ENCODE data around the gene ZNF670.
A peak's percentile ranks its signal among the peaks of the same experiment; 100 is the strongest.
"Not testable (repeated sequence)": the region's sequence is repeated elsewhere in the genome, so short reads cannot be mapped to it uniquely, and the experiment has no call there.

The ZNF670 gene

DNA sequence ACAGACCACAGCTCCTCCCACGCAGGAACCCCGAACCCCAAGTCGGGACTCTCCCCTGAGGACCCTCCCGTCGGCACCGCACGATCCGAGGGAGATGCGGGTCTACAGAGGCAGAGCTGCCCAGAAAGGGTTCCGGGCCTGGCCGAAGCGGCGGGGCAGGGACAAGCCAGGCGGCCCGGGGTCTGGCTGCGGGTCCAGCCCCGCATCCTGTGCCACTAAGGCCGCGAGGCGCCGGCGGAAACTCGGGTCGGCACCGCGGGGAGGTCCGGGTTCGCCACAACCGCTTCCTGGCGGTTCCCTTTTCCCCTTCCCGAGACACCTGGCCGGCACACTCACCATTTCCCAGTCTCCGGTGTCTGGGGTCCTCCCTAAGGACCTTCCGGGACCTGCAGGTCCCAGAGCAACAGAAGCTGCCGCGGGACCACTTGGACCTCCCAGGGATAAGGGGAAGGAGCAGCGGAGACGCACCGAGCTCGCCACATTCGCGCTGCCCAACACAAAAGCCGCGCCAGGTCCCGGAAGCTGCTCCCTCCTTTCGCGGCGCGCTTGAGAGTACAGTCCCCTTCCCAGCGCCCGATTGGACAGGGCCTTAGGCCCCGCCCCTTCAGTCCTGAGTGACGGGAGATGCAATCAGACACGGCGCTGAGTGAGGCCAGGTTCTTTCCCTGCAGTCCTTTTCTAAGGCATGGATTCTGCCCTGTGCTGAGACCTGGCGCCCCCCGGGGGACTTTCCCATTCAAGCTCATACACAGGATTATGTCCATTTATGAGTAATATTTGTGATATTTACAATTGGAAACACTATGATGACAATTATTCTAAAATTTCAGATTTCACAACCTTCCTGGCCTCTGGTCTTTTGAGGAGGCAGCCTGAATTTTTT lies at the start of gene ZNF670:
Gene ZNF670 (minus strand): TSS at position 554 of the 883 bp plus-strand sequence. CDS start 215 bp downstream, at position 339.
- DNase-seq (ENCODE audit: insufficient read length, low spot score) (peak; percentile 74), FAIRE-seq (no peak)
- TF ChIP-seq, protein P1, sequence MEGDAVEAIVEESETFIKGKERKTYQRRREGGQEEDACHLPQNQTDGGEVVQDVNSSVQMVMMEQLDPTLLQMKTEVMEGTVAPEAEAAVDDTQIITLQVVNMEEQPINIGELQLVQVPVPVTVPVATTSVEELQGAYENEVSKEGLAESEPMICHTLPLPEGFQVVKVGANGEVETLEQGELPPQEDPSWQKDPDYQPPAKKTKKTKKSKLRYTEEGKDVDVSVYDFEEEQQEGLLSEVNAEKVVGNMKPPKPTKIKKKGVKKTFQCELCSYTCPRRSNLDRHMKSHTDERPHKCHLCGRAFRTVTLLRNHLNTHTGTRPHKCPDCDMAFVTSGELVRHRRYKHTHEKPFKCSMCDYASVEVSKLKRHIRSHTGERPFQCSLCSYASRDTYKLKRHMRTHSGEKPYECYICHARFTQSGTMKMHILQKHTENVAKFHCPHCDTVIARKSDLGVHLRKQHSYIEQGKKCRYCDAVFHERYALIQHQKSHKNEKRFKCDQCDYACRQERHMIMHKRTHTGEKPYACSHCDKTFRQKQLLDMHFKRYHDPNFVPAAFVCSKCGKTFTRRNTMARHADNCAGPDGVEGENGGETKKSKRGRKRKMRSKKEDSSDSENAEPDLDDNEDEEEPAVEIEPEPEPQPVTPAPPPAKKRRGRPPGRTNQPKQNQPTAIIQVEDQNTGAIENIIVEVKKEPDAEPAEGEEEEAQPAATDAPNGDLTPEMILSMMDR (IDR thresholded peaks at IDR 0.05; ENCODE audit: insufficient read depth, missing control alignments): peak; percentile 30

DNA sequence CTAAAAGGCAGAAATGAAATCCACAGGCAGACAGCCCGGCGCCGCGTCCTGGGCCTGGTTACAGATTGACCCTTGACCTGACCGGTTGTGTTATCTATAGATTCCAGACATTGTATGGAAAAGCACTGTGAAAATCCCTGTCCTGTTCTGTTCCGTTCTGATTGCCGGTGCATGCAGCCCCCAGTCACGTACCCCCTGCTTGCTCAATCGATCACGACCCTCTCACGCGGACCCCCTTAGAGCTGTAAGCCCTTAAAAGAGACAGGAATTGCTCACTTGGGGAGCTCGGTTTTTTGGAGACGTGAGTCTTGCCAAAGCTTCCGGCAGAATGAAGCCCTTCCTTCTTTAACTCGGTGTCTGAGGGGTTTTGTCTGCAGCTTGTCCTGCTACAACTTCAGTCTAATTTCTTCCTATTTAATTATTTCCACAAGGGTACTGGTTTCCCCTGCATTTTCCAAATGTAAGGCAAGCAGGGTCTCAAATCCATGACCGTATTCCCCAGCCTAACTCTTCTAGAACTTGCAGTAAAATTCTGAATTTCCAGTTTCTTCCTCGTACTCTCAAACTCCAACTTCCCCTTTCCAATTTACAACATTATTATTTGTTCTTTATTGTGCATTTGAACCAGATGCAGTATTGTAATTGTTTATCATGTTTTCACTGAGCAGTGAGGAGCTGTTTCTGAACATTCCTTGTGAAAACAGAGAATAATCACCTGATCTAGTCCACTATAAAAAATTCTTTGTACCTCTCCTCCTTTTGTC lies 49.1 kb upstream of the ZNF670 start:
- not testable (repeated sequence) for DNase-seq (ENCODE audit: insufficient read length, low spot score)
- peak; percentile 83 for FAIRE-seq

DNA sequence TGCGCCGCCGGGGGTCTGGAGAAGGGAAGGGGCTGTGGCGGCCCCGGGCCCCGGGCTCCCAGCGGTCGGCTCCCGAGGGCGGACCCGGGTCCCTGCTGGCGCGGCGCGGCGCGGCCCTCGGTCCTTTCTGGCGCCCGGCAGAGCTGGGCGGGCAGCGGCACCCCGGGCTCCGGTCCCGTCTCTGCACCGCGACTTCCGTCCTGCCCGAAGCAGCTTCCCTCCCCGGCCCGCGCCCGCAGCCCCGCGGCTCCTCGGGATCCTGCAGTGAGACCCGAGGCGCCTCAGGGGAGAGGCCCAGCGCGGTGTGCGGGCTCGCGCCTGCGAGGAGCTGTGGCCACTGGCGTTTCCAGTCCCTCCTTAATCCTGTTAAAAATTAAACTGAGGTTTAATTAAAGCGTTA lies 48.0 kb upstream of the ZNF670 start:
- DNase-seq (ENCODE audit: insufficient read length, low spot score); FAIRE-seq: not testable (repeated sequence)

DNA sequence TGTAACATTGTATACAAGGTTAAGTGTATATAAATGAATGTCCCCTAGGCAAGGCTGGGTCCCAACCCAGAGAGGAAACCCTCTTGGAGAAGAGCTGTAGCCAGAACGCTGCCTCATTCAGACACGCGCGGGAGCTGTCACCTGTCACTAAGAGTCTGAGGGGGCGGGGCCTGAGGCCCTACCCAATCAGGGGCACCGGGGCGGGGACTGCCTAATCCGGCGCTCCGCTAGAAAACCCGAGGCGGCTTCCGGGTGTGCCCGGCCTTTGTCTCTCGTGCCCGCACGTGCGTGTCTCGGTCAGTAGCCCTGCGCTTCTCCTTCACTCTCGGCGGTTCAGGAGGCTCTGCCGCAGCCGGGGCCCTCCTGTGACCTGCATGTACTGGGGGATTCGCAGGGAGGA lies 47.6 kb upstream of the ZNF670 start:
- peak; percentile 11 for FAIRE-seq
- not testable (repeated sequence) for DNase-seq (ENCODE audit: insufficient read length, low spot score)

DNA sequence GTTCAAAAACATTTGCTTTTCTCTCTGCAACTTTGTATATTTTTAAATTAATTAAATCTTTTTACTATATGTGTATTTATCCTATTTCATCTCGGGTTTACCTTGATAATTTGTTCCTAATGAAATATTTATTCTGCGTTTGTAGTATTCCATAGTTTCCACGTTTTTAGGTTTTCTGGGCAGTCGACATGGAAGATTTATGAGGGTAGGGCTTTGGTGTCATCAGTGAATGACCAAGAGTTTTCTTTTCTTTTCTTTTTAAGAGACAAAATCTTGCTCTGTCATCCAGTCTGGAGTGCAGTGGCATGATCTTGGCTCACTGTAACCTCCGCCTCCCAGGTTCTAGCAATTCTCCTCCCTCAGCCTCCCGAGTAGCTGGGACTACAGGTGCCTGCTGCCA lies 42.8 kb upstream of the ZNF670 start:
- FAIRE-seq: no peak
- TF ChIP-seq, protein P1 (IDR thresholded peaks at IDR 0.05; ENCODE audit: insufficient read depth, missing control alignments): no peak
- DNase-seq (ENCODE audit: insufficient read length, low spot score): no peak

DNA sequence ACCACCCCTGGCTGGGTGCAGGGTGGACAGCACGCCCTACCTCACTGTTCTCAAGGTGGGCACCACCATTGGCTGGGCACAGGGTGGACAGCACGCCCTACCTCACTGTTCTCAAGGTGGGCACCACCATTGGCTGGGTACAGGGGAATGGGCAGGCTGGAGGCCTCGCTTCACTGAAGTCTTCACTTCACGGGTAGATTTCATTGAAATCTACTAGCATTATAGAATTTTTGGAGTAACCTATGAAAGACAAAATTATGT lies 41.7 kb upstream of the ZNF670 start:
- not testable (repeated sequence) for DNase-seq (ENCODE audit: insufficient read length, low spot score); FAIRE-seq

DNA sequence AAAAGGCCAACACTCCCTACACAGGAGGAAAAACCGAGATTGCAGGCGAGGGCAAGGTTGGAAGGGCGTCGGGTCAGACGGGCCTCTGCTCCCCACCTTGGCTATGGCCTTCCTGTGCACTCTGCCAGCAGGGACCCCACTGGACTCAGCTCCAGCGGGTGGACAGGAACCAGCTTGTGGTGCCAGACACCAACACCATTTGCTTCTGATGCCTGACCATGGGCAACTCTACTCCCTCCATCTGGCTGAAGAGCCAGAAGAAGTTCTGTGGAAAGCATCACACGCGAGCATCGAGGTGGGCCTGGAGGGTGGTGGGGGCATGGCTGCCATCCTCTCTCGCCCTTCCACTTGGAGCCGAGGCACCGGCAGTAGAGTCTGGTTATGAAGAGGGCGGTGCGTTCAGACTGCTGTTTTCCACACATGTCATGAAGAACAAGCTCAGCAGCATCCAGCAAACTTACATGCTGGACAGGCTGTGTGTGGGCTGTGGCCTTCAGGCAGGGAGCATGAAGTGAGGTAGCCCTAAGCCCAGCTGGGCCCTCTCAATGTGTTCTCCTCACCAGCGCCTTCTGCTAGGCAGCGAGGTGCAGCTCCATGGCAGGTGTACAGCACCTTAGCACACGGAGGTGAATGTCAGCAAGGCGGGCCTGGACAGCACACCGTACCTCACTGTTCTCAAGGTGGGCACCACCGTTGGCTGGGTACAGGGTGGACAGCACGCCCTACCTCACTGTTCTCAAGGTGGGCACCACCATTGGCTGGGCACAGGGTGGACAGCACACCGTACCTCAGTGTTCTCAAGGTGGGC lies 41.2 kb upstream of the ZNF670 start:
- no peak for DNase-seq (ENCODE audit: insufficient read length, low spot score)
- TF ChIP-seq, protein P1 (IDR thresholded peaks at IDR 0.05; ENCODE audit: insufficient read depth, missing control alignments): no peak
- no peak for FAIRE-seq

DNA sequence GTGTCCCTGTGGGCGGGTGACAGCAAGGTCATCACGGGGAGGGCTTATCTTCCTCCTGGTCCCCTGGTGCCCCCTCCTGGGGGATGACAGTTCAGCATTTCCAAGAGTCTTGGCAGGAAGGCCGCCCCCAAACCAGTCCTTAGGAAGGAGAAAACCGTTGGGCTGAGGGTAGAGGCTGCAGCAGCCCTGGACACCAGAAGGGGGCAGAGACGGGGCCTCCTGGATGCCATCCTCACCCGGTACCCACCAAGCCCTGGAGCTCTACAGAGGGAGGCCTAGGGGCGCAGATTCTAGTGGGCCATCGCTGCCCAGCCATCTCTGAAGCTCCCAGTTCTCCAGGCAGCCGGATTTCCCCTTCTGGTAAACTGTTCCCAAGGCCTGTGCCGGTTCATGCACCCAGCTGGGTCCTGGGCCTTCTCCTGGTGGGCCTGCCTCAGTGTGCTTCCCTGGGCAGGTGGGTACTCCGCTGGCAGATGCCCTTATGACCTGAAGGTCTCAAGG lies 40.4 kb upstream of the ZNF670 start:
- FAIRE-seq (no peak), DNase-seq (ENCODE audit: insufficient read length, low spot score) (no peak)
- TF ChIP-seq, protein P1 (IDR thresholded peaks at IDR 0.05; ENCODE audit: insufficient read depth, missing control alignments): peak; percentile 29

DNA sequence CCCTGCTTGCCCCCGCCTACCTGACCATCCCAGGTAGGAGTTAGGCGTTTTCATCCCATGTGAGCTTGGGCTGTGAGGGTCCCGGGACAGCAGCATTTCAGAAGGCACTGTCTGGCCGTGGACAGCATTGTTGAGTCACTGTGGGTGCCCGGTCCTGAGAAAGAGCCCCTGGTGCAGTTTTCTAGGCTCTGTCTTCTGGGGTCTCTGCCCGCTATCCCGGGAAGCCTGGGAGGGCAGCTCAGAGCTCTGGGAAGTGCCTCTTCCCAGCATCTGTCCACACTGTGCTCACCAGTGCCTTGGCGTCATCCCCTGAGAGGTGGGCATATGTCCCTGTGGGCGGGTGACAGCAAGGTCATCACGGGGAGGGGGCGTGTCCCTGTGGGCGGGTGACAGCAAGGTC lies 36.9 kb upstream of the ZNF670 start:
- DNase-seq (ENCODE audit: insufficient read length, low spot score) (no peak), FAIRE-seq (no peak)
- TF ChIP-seq, protein P1 (IDR thresholded peaks at IDR 0.05; ENCODE audit: insufficient read depth, missing control alignments): no peak

All from D721Med (cell line).